SK-N-SH (cell line): Measurements from ENCODE around the gene VANGL1. TPM values are rescaled to one million over a fixed set of nuclear protein-coding genes. Genes with fewer than 3 reads are reported as not detected.

Experiments used
- CTCF ChIA-PET: fragments of 300-600, 350-600 bp; formaldehyde crosslinking; extraction: SDS; loops from one replicate; lab custom pipeline; 2021; lab: Yijun Ruan, JAX
- POLR2A ChIA-PET: fragments of 350-600 bp; sonication (Branson Sonifier 250); formaldehyde crosslinking; extraction: SDS; loops from one replicate; lab custom pipeline; 2020; ENCODE audit warnings: antibody characterized with exemption, inconsistent platforms; lab: Yijun Ruan, JAX
- DNase-seq: peaks from one replicate; pipeline ENCODE4 v3.0.0; 2012
- H2AFZ ChIP-seq: fragments of 200-600 bp; sonication (generic); 2 replicates; pipeline ENCODE4 v1.8.1; 2016; ENCODE audit warnings: antibody characterized with exemption, mild to moderate bottlenecking, low read depth
- H3F3A ChIP-seq: fragments of 200-600 bp; sonication (generic); replicated peaks from 2 replicates; pipeline ENCODE3; 2016; ENCODE audit warnings: antibody characterized with exemption, mild to moderate bottlenecking; ENCODE audit not compliant: insufficient read depth
- H3K27ac ChIP-seq, 2 experiments: fragments of 200-500 bp in 1 of 2; fragments of 200-600 bp in 1 of 2; sonication (Bioruptor generic) in 1 of 2; sonication (generic), shearing (Covaris generic) in 1 of 2; 2 replicates each; pipeline versions ENCODE4 v1.5.1 to v1.6.1; 2014 to 2016; ENCODE audit warnings: low read depth in 2 of 2, inconsistent platforms in 1 of 2, low read length in 1 of 2, mild to moderate bottlenecking in 1 of 2, mixed read lengths in 1 of 2
- H3K27me3 ChIP-seq: fragments of 200-600 bp; sonication (generic), shearing (Covaris generic); 2 replicates; pipeline ENCODE4 v1.6.1; 2016; ENCODE audit warnings: mixed run types; ENCODE audit not compliant: insufficient read depth
- H3K36me3 ChIP-seq, 2 experiments: fragments of 200-500 bp in 1 of 2; fragments of 200-600 bp in 1 of 2; sonication (Bioruptor generic) in 1 of 2; sonication (generic) in 1 of 2; replicated peaks in 1 of 2; 2 replicates each; pipeline versions ENCODE3 to v1.5.1; 2014 to 2016; ENCODE audit warnings: low read length in 1 of 2, mild to moderate bottlenecking in 1 of 2; ENCODE audit not compliant: insufficient read depth in 2 of 2, control insufficient read depth in 1 of 2
- H3K4me1 ChIP-seq, 2 experiments: fragments of 200-500 bp in 1 of 2; fragments of 200-600 bp in 1 of 2; sonication (Bioruptor generic) in 1 of 2; sonication (generic), shearing (Covaris generic) in 1 of 2; 2 replicates each; pipeline versions ENCODE4 v1.5.1 to v1.6.1; 2014 to 2016; ENCODE audit warnings: low read depth in 1 of 2, low read length in 1 of 2, mixed run types in 1 of 2; ENCODE audit not compliant: insufficient read depth in 2 of 2, control insufficient read depth in 1 of 2
- H3K4me2 ChIP-seq: fragments of 200-600 bp; sonication (generic), shearing (Covaris generic); 2 replicates; pipeline ENCODE4 v1.6.1; 2017; ENCODE audit warnings: mixed run types
- H3K4me3 ChIP-seq, 2 experiments: fragments of 200-500 bp in 1 of 2; fragments of 200-600 bp in 1 of 2; sonication (Bioruptor generic) in 1 of 2; sonication (generic), shearing (Covaris generic) in 1 of 2; 2 replicates each; pipeline versions ENCODE4 v1.5.1 to v1.8.1; 2014 to 2016; ENCODE audit warnings: low read depth in 2 of 2, inconsistent platforms in 1 of 2, low read length in 1 of 2, mild to moderate bottlenecking in 1 of 2, mixed read lengths in 1 of 2, moderate library complexity in 1 of 2
- H3K79me2 ChIP-seq: fragments of 200-600 bp; sonication (generic); 2 replicates; pipeline ENCODE4 v1.8.1; 2017; ENCODE audit warnings: mild to moderate bottlenecking; ENCODE audit not compliant: insufficient read depth
- H3K9ac ChIP-seq: fragments of 200-600 bp; sonication (generic); 2 replicates; pipeline ENCODE4 v1.6.1; 2017; ENCODE audit warnings: mixed run types
- H3K9me2 ChIP-seq: fragments of 200-600 bp; sonication (generic); 2 replicates; pipeline ENCODE4 v1.6.1; 2017; ENCODE audit warnings: mixed run types
- H3K9me3 ChIP-seq: fragments of 200-600 bp; sonication (generic); 2 replicates; pipeline ENCODE4 v1.6.1; 2017; ENCODE audit warnings: mixed run types, mild to moderate bottlenecking, moderate library complexity
- H4K20me1 ChIP-seq: fragments of 200-600 bp; sonication (generic); 2 replicates; pipeline ENCODE4 v1.6.1; 2017; ENCODE audit warnings: mild to moderate bottlenecking, mixed run types; ENCODE audit not compliant: insufficient read depth
- EP300 ChIP-seq, 2 experiments: IDR thresholded peaks; 2 replicates each; pipeline versions ENCODE4 v1.4.0 to v1.6.1; 2012; ENCODE audit warnings: borderline replicate concordance in 1 of 2, low read depth in 1 of 2, low read length in 1 of 2
- EZH2phosphoT487 ChIP-seq: fragments of 200-600 bp; sonication (generic); IDR thresholded peaks from 2 replicates; pipeline ENCODE4 v1.6.1; 2017; ENCODE audit warnings: low read depth, mixed run types, mild to moderate bottlenecking, antibody characterized with exemption, moderate library complexity, borderline replicate concordance
- FOXJ3 ChIP-seq: sonication (generic); formaldehyde crosslinking; IDR thresholded peaks from 2 replicates; pipeline ENCODE4 v1.5.1; 2020; ENCODE audit warnings: mild to moderate bottlenecking, missing genetic modification reagents
- FOXM1 ChIP-seq: IDR thresholded peaks from 2 replicates; pipeline ENCODE4 v1.4.0; 2012; ENCODE audit warnings: low read depth, mild to moderate bottlenecking
- GATA2 ChIP-seq: sonication (generic); formaldehyde crosslinking; IDR thresholded peaks from 2 replicates; pipeline ENCODE4 v1.5.0; 2020; ENCODE audit warnings: mild to moderate bottlenecking, missing genetic modification reagents
- JUND ChIP-seq: IDR thresholded peaks from 2 replicates; pipeline ENCODE4 v1.4.0; 2012
- NFIC ChIP-seq: IDR thresholded peaks from 2 replicates; pipeline ENCODE4 v1.4.0; 2012; ENCODE audit warnings: borderline replicate concordance
- NRF1 ChIP-seq: IDR thresholded peaks from 2 replicates; pipeline ENCODE4 v1.6.1; 2012; ENCODE audit warnings: low read depth, mild to moderate bottlenecking, low read length
- RCOR1 ChIP-seq: fragments of 150-350 bp; IDR thresholded peaks from 2 replicates; pipeline ENCODE4 v1.6.1; 2017; ENCODE audit warnings: antibody characterized with exemption, low read length
- RFX5 ChIP-seq: IDR thresholded peaks from 2 replicates; pipeline ENCODE4 v1.6.1; 2012; ENCODE audit warnings: mild to moderate bottlenecking, improper control_type of control experiment, low read length
- RXRA ChIP-seq: IDR thresholded peaks from 2 replicates; pipeline ENCODE4 v1.4.0; 2012; ENCODE audit warnings: low read depth, mild to moderate bottlenecking, borderline replicate concordance
- SMC3 ChIP-seq: IDR thresholded peaks from 2 replicates; pipeline ENCODE4 v1.6.1; 2012; ENCODE audit warnings: low read depth, low read length, improper control_type of control experiment
- TAF1 ChIP-seq: IDR thresholded peaks from 2 replicates; pipeline ENCODE4 v1.6.1; 2012; ENCODE audit warnings: low read depth, mild to moderate bottlenecking, low read length, moderate library complexity, borderline replicate concordance
- TCF12 ChIP-seq: IDR thresholded peaks from 2 replicates; pipeline ENCODE4 v1.4.0; 2012
- YY1 ChIP-seq: IDR thresholded peaks from 2 replicates; pipeline ENCODE4 v1.4.0; 2012; ENCODE audit warnings: low read depth, mild to moderate bottlenecking
- WGBS: methylation state at CpG from one replicate; pipeline ENCODE4 v1.1.6; 2017; ENCODE audit warnings: low lambda C conversion rate; 5-methylcytosine and 5-hydroxymethylcytosine counted together
- polyA plus RNA-seq, 3 experiments: library from polyadenylated mRNA; depleted of rRNA; stranded (reverse); fragments of >200 nt; gene quantifications; 2 replicates each; pipeline ENCODE4 v1.2.3, GENCODE V29; 2012
- TF ChIP-seq, protein P1 (sequence below): IDR thresholded peaks from 2 replicates; pipeline ENCODE4 v1.4.0; 2012; ENCODE audit warnings: low read depth, borderline replicate concordance
- TF ChIP-seq, protein P2 (sequence below): IDR thresholded peaks from 2 replicates; pipeline ENCODE4 v1.6.1; 2012; ENCODE audit warnings: mild to moderate bottlenecking, low read depth, low read length, moderate library complexity
- TF ChIP-seq, protein P3 (sequence below): IDR thresholded peaks from 2 replicates; pipeline ENCODE4 v1.4.0; 2012; ENCODE audit warnings: low read depth, borderline replicate concordance

Gene VANGL1
- polyA plus RNA-seq, 1 of the 3 experiments (the other 2 are of a cell fraction): 5.4 TPM

DNA sequence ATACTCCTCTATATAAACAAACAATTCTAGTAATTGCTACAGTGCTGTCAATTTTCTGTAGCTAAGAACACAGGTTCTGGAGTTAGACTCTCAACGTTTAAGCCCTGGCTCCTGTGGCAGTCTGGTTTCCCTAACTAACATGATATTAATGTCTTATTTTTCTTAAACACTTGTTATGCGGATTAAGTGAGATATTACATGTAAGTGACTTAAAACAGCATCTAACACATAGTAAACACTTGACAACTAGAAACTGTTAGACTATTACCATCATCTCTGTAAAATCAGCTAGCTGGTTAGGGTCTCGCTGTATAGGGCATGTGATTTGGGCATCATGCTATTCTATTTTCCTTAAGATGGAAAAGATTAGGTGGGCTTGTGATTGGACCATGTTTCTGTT is 2.3 kb downstream of the VANGL1 start:
- no peak for DNase-seq
- ChIA-PET POLR2A (no interaction called here), CTCF (interaction anchor here (1.4 kb wide), 1 partner anchor 505 kb away, joined by 4 read pairs; no protein-coding TSS in a partner anchor)
- no peaks in the 10 kb centered on the region for H3K9me2 ChIP-seq
- no peak for TF ChIP-seq SMC3
- TF ChIP-seq, protein P1, sequence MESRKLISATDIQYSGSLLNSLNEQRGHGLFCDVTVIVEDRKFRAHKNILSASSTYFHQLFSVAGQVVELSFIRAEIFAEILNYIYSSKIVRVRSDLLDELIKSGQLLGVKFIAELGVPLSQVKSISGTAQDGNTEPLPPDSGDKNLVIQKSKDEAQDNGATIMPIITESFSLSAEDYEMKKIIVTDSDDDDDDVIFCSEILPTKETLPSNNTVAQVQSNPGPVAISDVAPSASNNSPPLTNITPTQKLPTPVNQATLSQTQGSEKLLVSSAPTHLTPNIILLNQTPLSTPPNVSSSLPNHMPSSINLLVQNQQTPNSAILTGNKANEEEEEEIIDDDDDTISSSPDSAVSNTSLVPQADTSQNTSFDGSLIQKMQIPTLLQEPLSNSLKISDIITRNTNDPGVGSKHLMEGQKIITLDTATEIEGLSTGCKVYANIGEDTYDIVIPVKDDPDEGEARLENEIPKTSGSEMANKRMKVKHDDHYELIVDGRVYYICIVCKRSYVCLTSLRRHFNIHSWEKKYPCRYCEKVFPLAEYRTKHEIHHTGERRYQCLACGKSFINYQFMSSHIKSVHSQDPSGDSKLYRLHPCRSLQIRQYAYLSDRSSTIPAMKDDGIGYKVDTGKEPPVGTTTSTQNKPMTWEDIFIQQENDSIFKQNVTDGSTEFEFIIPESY: no peak
- TF ChIP-seq RCOR1: no peak
- TF ChIP-seq GATA2 (CRISPR knock-in tag): no peak
- TF ChIP-seq JUND: no peak
- TF ChIP-seq NFIC: no peak
- no peak for TF ChIP-seq EP300 (IDR thresholded peaks at IDR 0.05; ENCODE audit: borderline replicate concordance in 1 of 2, low read depth in 1 of 2, low read length in 1 of 2)
- TF ChIP-seq, protein P2, sequence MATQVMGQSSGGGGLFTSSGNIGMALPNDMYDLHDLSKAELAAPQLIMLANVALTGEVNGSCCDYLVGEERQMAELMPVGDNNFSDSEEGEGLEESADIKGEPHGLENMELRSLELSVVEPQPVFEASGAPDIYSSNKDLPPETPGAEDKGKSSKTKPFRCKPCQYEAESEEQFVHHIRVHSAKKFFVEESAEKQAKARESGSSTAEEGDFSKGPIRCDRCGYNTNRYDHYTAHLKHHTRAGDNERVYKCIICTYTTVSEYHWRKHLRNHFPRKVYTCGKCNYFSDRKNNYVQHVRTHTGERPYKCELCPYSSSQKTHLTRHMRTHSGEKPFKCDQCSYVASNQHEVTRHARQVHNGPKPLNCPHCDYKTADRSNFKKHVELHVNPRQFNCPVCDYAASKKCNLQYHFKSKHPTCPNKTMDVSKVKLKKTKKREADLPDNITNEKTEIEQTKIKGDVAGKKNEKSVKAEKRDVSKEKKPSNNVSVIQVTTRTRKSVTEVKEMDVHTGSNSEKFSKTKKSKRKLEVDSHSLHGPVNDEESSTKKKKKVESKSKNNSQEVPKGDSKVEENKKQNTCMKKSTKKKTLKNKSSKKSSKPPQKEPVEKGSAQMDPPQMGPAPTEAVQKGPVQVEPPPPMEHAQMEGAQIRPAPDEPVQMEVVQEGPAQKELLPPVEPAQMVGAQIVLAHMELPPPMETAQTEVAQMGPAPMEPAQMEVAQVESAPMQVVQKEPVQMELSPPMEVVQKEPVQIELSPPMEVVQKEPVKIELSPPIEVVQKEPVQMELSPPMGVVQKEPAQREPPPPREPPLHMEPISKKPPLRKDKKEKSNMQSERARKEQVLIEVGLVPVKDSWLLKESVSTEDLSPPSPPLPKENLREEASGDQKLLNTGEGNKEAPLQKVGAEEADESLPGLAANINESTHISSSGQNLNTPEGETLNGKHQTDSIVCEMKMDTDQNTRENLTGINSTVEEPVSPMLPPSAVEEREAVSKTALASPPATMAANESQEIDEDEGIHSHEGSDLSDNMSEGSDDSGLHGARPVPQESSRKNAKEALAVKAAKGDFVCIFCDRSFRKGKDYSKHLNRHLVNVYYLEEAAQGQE: no peak
- TF ChIP-seq FOXM1: no peak
- TF ChIP-seq RFX5: no peak
- no peak for TF ChIP-seq FOXJ3 (CRISPR knock-in tag)
- TF ChIP-seq RXRA: no peak
- TF ChIP-seq, protein P3, sequence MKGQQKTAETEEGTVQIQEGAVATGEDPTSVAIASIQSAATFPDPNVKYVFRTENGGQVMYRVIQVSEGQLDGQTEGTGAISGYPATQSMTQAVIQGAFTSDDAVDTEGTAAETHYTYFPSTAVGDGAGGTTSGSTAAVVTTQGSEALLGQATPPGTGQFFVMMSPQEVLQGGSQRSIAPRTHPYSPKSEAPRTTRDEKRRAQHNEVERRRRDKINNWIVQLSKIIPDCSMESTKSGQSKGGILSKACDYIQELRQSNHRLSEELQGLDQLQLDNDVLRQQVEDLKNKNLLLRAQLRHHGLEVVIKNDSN: no peak
- no peak for TF ChIP-seq TCF12
- no peak for TF ChIP-seq TAF1
- TF ChIP-seq NRF1: no peak
- TF ChIP-seq YY1: no peak
- no peak for TF ChIP-seq EZH2phosphoT487
- TF ChIP-seq, all 33 proteins: peak for 0
- Histone ChIP-seq H3K4me2 (no peak overlapping the region), H3F3A (no peaks in the 10 kb centered on the region), H3K9ac (no peak overlapping the region), H3K4me1 (peaks cover 7 to 14% of the 10 kb centered on the region in 2 experiments; a peak in 3 of 4 replicates), H3K79me2 (peaks cover 68% of the 10 kb centered on the region), H3K27ac (no peak overlapping the region), H3K4me3 (no peak overlapping the region), H3K36me3 (no peaks in the 10 kb centered on the region), H3K27me3 (no peaks in the 10 kb centered on the region), H3K9me3 (no peaks in the 10 kb centered on the region), H2AFZ (no peak overlapping the region), H4K20me1 (peaks cover 20% of the 10 kb centered on the region)
- 94% methylated on average over 3 of the region's 3 CpGs for WGBS
